ENCODE measurements around the gene KIAA0232.

The KIAA0232 gene

DNA sequence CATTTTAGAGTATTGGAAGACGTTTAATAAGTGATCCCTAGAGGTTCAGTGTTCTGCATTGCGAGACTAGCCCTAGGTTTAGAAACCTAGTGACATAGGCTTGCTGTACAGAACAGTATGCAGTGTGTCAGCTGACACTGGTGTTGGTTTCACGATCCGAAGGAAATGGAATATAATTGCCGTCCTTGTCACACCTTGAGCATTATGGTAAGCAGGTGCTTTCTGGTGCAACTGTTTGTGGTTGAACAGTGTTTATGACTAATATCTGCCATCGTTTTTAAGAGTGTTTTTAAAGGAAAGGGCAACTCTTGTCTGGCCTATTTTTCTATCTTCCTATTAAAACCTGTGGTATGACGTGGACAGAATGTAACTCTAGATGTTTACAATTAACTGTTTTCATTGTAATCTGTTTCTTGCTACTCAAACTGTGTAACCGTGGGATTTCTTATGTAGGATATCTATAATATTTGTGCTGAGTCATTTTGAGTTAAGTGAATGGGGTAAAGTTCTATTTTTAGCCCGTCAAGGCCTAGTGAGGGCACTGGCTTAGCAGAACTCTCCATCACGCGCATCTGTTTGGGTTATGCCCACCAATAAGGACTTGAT lies 73.3 kb downstream of the KIAA0232 start:
- no peaks in the 10 kb centered on the region for H3K27me3 ChIP-seq (ENCODE audit: control insufficient read depth, insufficient read depth, low read length)
- no peak overlapping the region for H3K4me2 ChIP-seq (ENCODE audit: low read length)
- peaks cover 8% of the 10 kb centered on the region for H3K4me1 ChIP-seq (ENCODE audit: control insufficient read depth, insufficient read depth, low read length)
- H3K4me3 ChIP-seq (ENCODE audit: low read length) = no peak overlapping the region
- H3K9me3 ChIP-seq (replicated peaks; ENCODE audit: low read length) = no peaks in the 10 kb centered on the region
- peaks cover 21% of the 10 kb centered on the region for H3K36me3 ChIP-seq (ENCODE audit: insufficient read depth, low read length)
- no peak overlapping the region for H3K9ac ChIP-seq (ENCODE audit: low read depth, low read length)

- H3K27me3 ChIP-seq (ENCODE audit: control insufficient read depth, insufficient read depth, low read length) = no peaks in the 10 kb centered on the region
- no peak overlapping the region for H3K4me2 ChIP-seq (ENCODE audit: low read length)
- H3K4me1 ChIP-seq (ENCODE audit: control insufficient read depth, insufficient read depth, low read length) = peaks cover 8% of the 10 kb centered on the region
- no peaks in the 10 kb centered on the region for H3K9me3 ChIP-seq (replicated peaks; ENCODE audit: low read length)
- no peak overlapping the region for H3K4me3 ChIP-seq (ENCODE audit: low read length)
- H3K9ac ChIP-seq (ENCODE audit: low read depth, low read length) = no peak overlapping the region
- peaks cover 27% of the 10 kb centered on the region for H3K36me3 ChIP-seq (ENCODE audit: insufficient read depth, low read length)
Observed at GRCh38 chr4:6856391-6856790, 73.9 kb downstream of the KIAA0232 start.

DNA sequence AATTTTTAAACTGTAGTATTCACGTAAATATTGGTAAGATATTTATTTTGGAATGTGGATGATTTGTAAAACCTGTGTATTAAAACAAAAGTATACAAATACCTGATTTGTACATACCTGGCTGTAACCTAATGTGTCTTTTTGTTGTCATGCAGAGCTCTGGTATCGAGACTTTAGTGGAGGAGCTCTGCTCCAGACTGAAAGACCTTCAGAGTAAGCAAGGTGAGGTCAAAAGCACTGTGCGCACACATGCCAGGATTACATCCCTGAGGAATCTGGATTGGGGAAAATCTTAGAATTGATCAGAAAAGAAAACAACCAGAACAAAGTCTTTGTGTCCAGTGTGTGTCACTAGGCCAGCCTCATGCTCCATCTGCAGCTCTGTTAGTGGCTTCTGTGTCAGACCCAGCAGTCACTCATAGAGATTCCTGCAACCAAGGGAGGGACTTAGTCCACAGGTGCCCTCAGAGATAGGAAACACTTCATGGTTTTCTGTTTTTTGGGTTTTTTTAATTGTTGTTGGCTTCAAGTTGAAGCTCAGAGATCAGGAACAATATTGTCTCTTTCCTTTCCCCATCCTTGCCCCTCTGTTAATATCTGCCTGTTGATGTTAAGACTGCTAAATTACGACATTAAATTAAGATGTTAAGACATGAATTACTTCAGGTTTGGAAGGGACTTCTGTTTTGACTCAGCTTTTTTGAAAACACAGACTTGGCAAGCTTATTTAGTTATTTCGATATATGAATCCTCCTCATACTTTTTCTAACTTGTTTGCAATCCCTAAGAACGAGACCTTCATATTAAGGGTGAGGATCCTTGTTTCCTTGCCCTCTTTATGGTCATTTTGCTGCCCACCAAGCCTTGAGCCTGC lies 74.7 kb downstream of the KIAA0232 start:
- no peak overlapping the region for H3K9ac ChIP-seq (ENCODE audit: low read depth, low read length)

DNA sequence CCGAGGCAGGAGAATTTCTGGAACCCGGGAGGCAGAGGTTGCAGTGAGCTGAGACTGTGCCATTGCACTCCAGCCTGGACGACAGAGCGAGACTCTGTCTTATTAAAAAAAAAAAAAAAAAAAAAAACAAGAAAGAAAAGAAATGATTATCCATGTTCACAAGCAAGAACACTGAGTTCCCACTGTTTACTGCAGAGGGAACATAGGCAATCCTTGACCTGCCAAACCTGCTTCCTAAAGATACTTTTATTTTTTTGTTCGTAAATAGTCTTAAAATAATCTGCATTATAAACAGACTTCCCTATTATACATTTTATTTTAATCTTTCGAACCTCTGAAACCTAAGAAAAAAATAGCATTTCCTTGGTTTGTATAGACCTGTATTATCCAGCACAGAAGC lies 76.5 kb downstream of the KIAA0232 start:
- no peak overlapping the region for H3K4me2 ChIP-seq (ENCODE audit: low read length)

More for the DNA sequence above, 74.7 kb downstream of the KIAA0232 start:
- H3K27me3 ChIP-seq (ENCODE audit: control insufficient read depth, insufficient read depth, low read length) = no peaks in the 10 kb centered on the region
- H3K4me1 ChIP-seq (ENCODE audit: control insufficient read depth, insufficient read depth, low read length) = peaks cover 8% of the 10 kb centered on the region
- H3K36me3 ChIP-seq (ENCODE audit: insufficient read depth, low read length) = peaks cover 35% of the 10 kb centered on the region
- H3K4me2 ChIP-seq (ENCODE audit: low read length) = no peak overlapping the region
- no peak overlapping the region for H3K4me3 ChIP-seq (ENCODE audit: low read length)
- H3K9me3 ChIP-seq (replicated peaks; ENCODE audit: low read length) = no peaks in the 10 kb centered on the region

GRCh38 chr4:6859543-6859942 lies 77.0 kb downstream of the KIAA0232 start:
- Histone ChIP-seq H3K27me3 (ENCODE audit: control insufficient read depth, insufficient read depth, low read length) (no peaks in the 10 kb centered on the region), H3K4me3 (ENCODE audit: low read length) (no peak overlapping the region), H3K9me3 (replicated peaks; ENCODE audit: low read length) (no peaks in the 10 kb centered on the region), H3K4me1 (ENCODE audit: control insufficient read depth, insufficient read depth, low read length) (peaks cover 8% of the 10 kb centered on the region), H3K9ac (ENCODE audit: low read depth, low read length) (no peak overlapping the region), H3K4me2 (ENCODE audit: low read length) (no peak overlapping the region), H3K36me3 (ENCODE audit: insufficient read depth, low read length) (peaks cover 45% of the 10 kb centered on the region)

More for the DNA sequence above, 76.5 kb downstream of the KIAA0232 start:
- H3K9ac ChIP-seq (ENCODE audit: low read depth, low read length) = no peak overlapping the region
- H3K36me3 ChIP-seq (ENCODE audit: insufficient read depth, low read length) = peaks cover 44% of the 10 kb centered on the region
- no peaks in the 10 kb centered on the region for H3K9me3 ChIP-seq (replicated peaks; ENCODE audit: low read length)
- no peak overlapping the region for H3K4me3 ChIP-seq (ENCODE audit: low read length)
- H3K27me3 ChIP-seq (ENCODE audit: control insufficient read depth, insufficient read depth, low read length) = no peaks in the 10 kb centered on the region
- H3K4me1 ChIP-seq (ENCODE audit: control insufficient read depth, insufficient read depth, low read length) = peaks cover 8% of the 10 kb centered on the region

GRCh38 chr4:6868386-6868785 lies 85.9 kb downstream of the KIAA0232 start:
- Histone ChIP-seq H3K4me3 (ENCODE audit: low read length) (no peak overlapping the region), H3K36me3 (ENCODE audit: insufficient read depth, low read length) (peaks cover 35% of the 10 kb centered on the region)

GRCh38 chr4:6869944-6870343 lies 87.4 kb downstream of the KIAA0232 start:
- H3K36me3 ChIP-seq (ENCODE audit: insufficient read depth, low read length) = peaks cover 35% of the 10 kb centered on the region
- H3K9ac ChIP-seq (ENCODE audit: low read depth, low read length) = no peak overlapping the region

More at GRCh38 chr4:6868386-6868785, 85.9 kb downstream of the KIAA0232 start:
- Histone ChIP-seq H3K9me3 (replicated peaks; ENCODE audit: low read length) (no peaks in the 10 kb centered on the region), H3K9ac (ENCODE audit: low read depth, low read length) (no peak overlapping the region), H3K4me2 (ENCODE audit: low read length) (no peak overlapping the region), H3K27me3 (ENCODE audit: control insufficient read depth, insufficient read depth, low read length) (no peaks in the 10 kb centered on the region), H3K4me1 (ENCODE audit: control insufficient read depth, insufficient read depth, low read length) (no peaks in the 10 kb centered on the region)

DNA sequence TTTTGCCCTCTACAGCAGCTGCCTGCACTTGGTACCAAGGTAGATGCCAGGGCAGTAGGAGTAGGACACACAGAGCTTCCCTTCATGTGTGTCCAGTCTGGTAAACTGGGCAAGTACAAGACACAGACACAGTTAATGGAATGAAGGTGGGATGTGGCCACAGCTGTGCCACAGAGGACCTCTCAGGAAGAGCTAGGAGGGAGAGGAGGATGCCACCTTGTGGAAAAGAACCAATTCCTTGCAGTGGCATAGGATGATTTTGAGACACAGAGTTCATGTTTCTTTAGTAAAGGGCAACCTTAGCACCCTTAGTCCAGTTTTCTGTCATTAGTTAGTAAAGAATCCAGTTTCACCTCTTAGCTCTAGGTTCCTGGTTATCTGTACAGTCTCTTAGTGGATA lies 90.8 kb downstream of the KIAA0232 start:
- Histone ChIP-seq H3K27me3 (ENCODE audit: control insufficient read depth, insufficient read depth, low read length) (no peaks in the 10 kb centered on the region), H3K4me2 (ENCODE audit: low read length) (no peak overlapping the region), H3K36me3 (ENCODE audit: insufficient read depth, low read length) (peaks cover 47% of the 10 kb centered on the region)

More at GRCh38 chr4:6869944-6870343, 87.4 kb downstream of the KIAA0232 start:
- Histone ChIP-seq H3K9me3 (replicated peaks; ENCODE audit: low read length) (no peaks in the 10 kb centered on the region), H3K4me1 (ENCODE audit: control insufficient read depth, insufficient read depth, low read length) (no peaks in the 10 kb centered on the region), H3K4me2 (ENCODE audit: low read length) (no peak overlapping the region), H3K4me3 (ENCODE audit: low read length) (no peak overlapping the region), H3K27me3 (ENCODE audit: control insufficient read depth, insufficient read depth, low read length) (no peaks in the 10 kb centered on the region)

GRCh38 chr4:6873792-6874461 lies 91.4 kb downstream of the KIAA0232 start:
- no peaks in the 10 kb centered on the region for H3K4me1 ChIP-seq (ENCODE audit: control insufficient read depth, insufficient read depth, low read length)
- no peaks in the 10 kb centered on the region for H3K9me3 ChIP-seq (replicated peaks; ENCODE audit: low read length)
- no peaks in the 10 kb centered on the region for H3K27me3 ChIP-seq (ENCODE audit: control insufficient read depth, insufficient read depth, low read length)
- peaks cover 50% of the 10 kb centered on the region for H3K36me3 ChIP-seq (ENCODE audit: insufficient read depth, low read length)
- no peak overlapping the region for H3K4me2 ChIP-seq (ENCODE audit: low read length)
- H3K4me3 ChIP-seq (ENCODE audit: low read length) = no peak overlapping the region
- no peak overlapping the region for H3K9ac ChIP-seq (ENCODE audit: low read depth, low read length)

More for the DNA sequence above, 90.8 kb downstream of the KIAA0232 start:
- H3K4me1 ChIP-seq (ENCODE audit: control insufficient read depth, insufficient read depth, low read length) = no peaks in the 10 kb centered on the region
- no peak overlapping the region for H3K4me3 ChIP-seq (ENCODE audit: low read length)
- no peak overlapping the region for H3K9ac ChIP-seq (ENCODE audit: low read depth, low read length)
- no peaks in the 10 kb centered on the region for H3K9me3 ChIP-seq (replicated peaks; ENCODE audit: low read length)

DNA sequence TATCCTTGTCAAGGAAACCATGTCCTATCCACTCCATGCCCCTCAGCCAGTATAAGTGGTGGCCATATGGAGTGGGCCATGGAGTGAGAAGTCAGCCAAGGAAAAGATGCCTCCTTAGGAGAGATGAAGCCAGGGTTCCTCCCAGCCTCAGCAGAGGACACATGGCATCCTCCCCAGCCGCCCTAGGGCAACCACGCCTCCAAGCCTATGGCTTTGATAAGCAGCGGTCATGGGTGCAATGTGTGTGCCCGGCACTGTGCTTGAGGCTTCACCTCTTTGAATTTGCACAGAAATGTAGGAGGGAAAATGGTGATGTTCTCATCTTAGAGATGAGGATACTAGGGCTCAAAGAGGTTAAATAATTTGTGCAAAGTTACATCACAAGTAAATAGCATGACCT lies 92.5 kb downstream of the KIAA0232 start:
- peaks cover 57% of the 10 kb centered on the region for H3K36me3 ChIP-seq (ENCODE audit: insufficient read depth, low read length)
- no peaks in the 10 kb centered on the region for H3K27me3 ChIP-seq (ENCODE audit: control insufficient read depth, insufficient read depth, low read length)
- H3K4me2 ChIP-seq (ENCODE audit: low read length) = no peak overlapping the region
- H3K4me1 ChIP-seq (ENCODE audit: control insufficient read depth, insufficient read depth, low read length) = no peaks in the 10 kb centered on the region
- no peak overlapping the region for H3K9ac ChIP-seq (ENCODE audit: low read depth, low read length)
- H3K4me3 ChIP-seq (ENCODE audit: low read length) = no peak overlapping the region
- no peaks in the 10 kb centered on the region for H3K9me3 ChIP-seq (replicated peaks; ENCODE audit: low read length)

GRCh38 chr4:6875431-6875831 lies 92.9 kb downstream of the KIAA0232 start:
- H3K36me3 ChIP-seq (ENCODE audit: insufficient read depth, low read length) = peaks cover 59% of the 10 kb centered on the region
- no peaks in the 10 kb centered on the region for H3K9me3 ChIP-seq (replicated peaks; ENCODE audit: low read length)
- no peak overlapping the region for H3K4me3 ChIP-seq (ENCODE audit: low read length)
- H3K9ac ChIP-seq (ENCODE audit: low read depth, low read length) = no peak overlapping the region
- H3K27me3 ChIP-seq (ENCODE audit: control insufficient read depth, insufficient read depth, low read length) = no peaks in the 10 kb centered on the region
- no peak overlapping the region for H3K4me2 ChIP-seq (ENCODE audit: low read length)
- H3K4me1 ChIP-seq (ENCODE audit: control insufficient read depth, insufficient read depth, low read length) = no peaks in the 10 kb centered on the region
